ENCODE data around the gene TUBGCP5. TPM values are rescaled to one million over a fixed set of nuclear protein-coding genes. Genes with fewer than 3 reads are reported as not detected.

TUBGCP5 gene
- total and polyA plus RNA-seq, 4 donors: 2.6 to 19.8 (median 13.6) TPM

- Histone ChIP-seq H3K27ac (ENCODE audit: low read depth in 1 of 2, low read length in 2 of 2) (no peak overlapping the region), H3K9me3 (ENCODE audit: control insufficient read depth, low read length) (no peaks in the 10 kb centered on the region), H3K4me1 (ENCODE audit: control insufficient read depth in 1 of 2, insufficient read depth in 2 of 2, low read length in 2 of 2) (no peaks in the 10 kb centered on the region), H3K36me3 (ENCODE audit: control insufficient read depth in 1 of 2, insufficient read depth in 2 of 2, low read length in 1 of 2) (no peaks in the 10 kb centered on the region), H3K4me3 (ENCODE audit: low read length in 2 of 2) (no peak overlapping the region), H3K27me3 (ENCODE audit: control insufficient read depth in 1 of 2, insufficient read depth in 2 of 2, low read length in 1 of 2) (no peaks in the 10 kb centered on the region)
- ATAC-seq (ENCODE audit: low FRiP score) (no peak), DNase-seq (no peak)
- WGBS, 2 donors: 90 to 96% methylated on average over 1 of the region's 1 CpG
- intact Hi-C loops (cut with DNase I): no loop called here
Observed at GRCh38 chr15:23072633-23073032, 33.3 kb upstream of the TUBGCP5 start.

- Histone ChIP-seq H3K27me3 (ENCODE audit: control insufficient read depth in 1 of 2, insufficient read depth in 2 of 2, low read length in 1 of 2) (no peaks in the 10 kb centered on the region), H3K36me3 (ENCODE audit: control insufficient read depth in 1 of 2, insufficient read depth in 2 of 2, low read length in 1 of 2) (no peaks in the 10 kb centered on the region), H3K4me3 (ENCODE audit: low read length in 2 of 2) (no peak overlapping the region), H3K27ac (ENCODE audit: low read depth in 1 of 2, low read length in 2 of 2) (no peak overlapping the region), H3K9me3 (ENCODE audit: control insufficient read depth, low read length) (no peaks in the 10 kb centered on the region), H3K4me1 (ENCODE audit: control insufficient read depth in 1 of 2, insufficient read depth in 2 of 2, low read length in 2 of 2) (no peaks in the 10 kb centered on the region)
- intact Hi-C loops (cut with DNase I): no loop called here
- no peak for ATAC-seq (ENCODE audit: low FRiP score)
- no peak for DNase-seq
- 87 to 91% methylated on average over 20 of the region's 20 CpGs for WGBS, 2 donors
Observed at GRCh38 chr15:23069496-23070166, 30.3 kb upstream of the TUBGCP5 start.

- H3K27me3 ChIP-seq (ENCODE audit: control insufficient read depth in 1 of 2, insufficient read depth in 2 of 2, low read length in 1 of 2): no peaks in the 10 kb centered on the region
- DNase-seq (no peak), ATAC-seq (ENCODE audit: low FRiP score) (no peak)
- H3K27ac ChIP-seq (ENCODE audit: low read depth in 1 of 2, low read length in 2 of 2): no peak overlapping the region
- intact Hi-C loops (cut with DNase I): no loop called here
- 94 to 97% methylated on average over 15 of the region's 15 CpGs for WGBS, 2 donors
- H3K36me3 ChIP-seq (ENCODE audit: control insufficient read depth in 1 of 2, insufficient read depth in 2 of 2, low read length in 1 of 2): no peaks in the 10 kb centered on the region
- no peak overlapping the region for H3K4me3 ChIP-seq (ENCODE audit: low read length in 2 of 2)
- no peaks in the 10 kb centered on the region for H3K4me1 ChIP-seq (ENCODE audit: control insufficient read depth in 1 of 2, insufficient read depth in 2 of 2, low read length in 2 of 2)
- no peaks in the 10 kb centered on the region for H3K9me3 ChIP-seq (ENCODE audit: control insufficient read depth, low read length)
Observed at GRCh38 chr15:23067416-23067815, 28.0 kb upstream of the TUBGCP5 start.

- Histone ChIP-seq H3K4me3 (ENCODE audit: low read length in 2 of 2) (no peak overlapping the region), H3K9me3 (ENCODE audit: control insufficient read depth, low read length) (no peaks in the 10 kb centered on the region), H3K36me3 (ENCODE audit: control insufficient read depth in 1 of 2, insufficient read depth in 2 of 2, low read length in 1 of 2) (no peaks in the 10 kb centered on the region), H3K4me1 (ENCODE audit: control insufficient read depth in 1 of 2, insufficient read depth in 2 of 2, low read length in 2 of 2) (no peaks in the 10 kb centered on the region), H3K27me3 (ENCODE audit: control insufficient read depth in 1 of 2, insufficient read depth in 2 of 2, low read length in 1 of 2) (no peaks in the 10 kb centered on the region), H3K27ac (ENCODE audit: low read depth in 1 of 2, low read length in 2 of 2) (no peak overlapping the region)
- intact Hi-C loops (cut with DNase I): no loop called here
- DNase-seq (no peak), ATAC-seq (ENCODE audit: low FRiP score) (no peak)
- 95% methylated on average over 23 of the region's 23 CpGs for WGBS, 2 donors
Observed at GRCh38 chr15:23065836-23066235, 26.5 kb upstream of the TUBGCP5 start.

GRCh38 chr15:23064156-23064555 lies 24.8 kb upstream of the TUBGCP5 start:
- H3K36me3 ChIP-seq (ENCODE audit: control insufficient read depth in 1 of 2, insufficient read depth in 2 of 2, low read length in 1 of 2): no peaks in the 10 kb centered on the region
- no peaks in the 10 kb centered on the region for H3K4me1 ChIP-seq (ENCODE audit: control insufficient read depth in 1 of 2, insufficient read depth in 2 of 2, low read length in 2 of 2)
- no peaks in the 10 kb centered on the region for H3K27me3 ChIP-seq (ENCODE audit: control insufficient read depth in 1 of 2, insufficient read depth in 2 of 2, low read length in 1 of 2)
- intact Hi-C loops (cut with DNase I): no loop called here
- DNase-seq (no peak), ATAC-seq (ENCODE audit: low FRiP score) (no peak)
- no peak overlapping the region for H3K27ac ChIP-seq (ENCODE audit: low read depth in 1 of 2, low read length in 2 of 2)
- H3K9me3 ChIP-seq (ENCODE audit: control insufficient read depth, low read length): no peaks in the 10 kb centered on the region
- 70 to 76% methylated on average over 5 of the region's 5 CpGs for WGBS, 2 donors
- H3K4me3 ChIP-seq (ENCODE audit: low read length in 2 of 2): no peak overlapping the region

- H3K4me3 ChIP-seq (ENCODE audit: low read length in 2 of 2): no peak overlapping the region
- ATAC-seq (ENCODE audit: low FRiP score) (no peak), DNase-seq (no peak)
- H3K36me3 ChIP-seq (ENCODE audit: control insufficient read depth in 1 of 2, insufficient read depth in 2 of 2, low read length in 1 of 2): no peaks in the 10 kb centered on the region
- H3K27ac ChIP-seq (ENCODE audit: low read depth in 1 of 2, low read length in 2 of 2): no peak overlapping the region
- no peaks in the 10 kb centered on the region for H3K27me3 ChIP-seq (ENCODE audit: control insufficient read depth in 1 of 2, insufficient read depth in 2 of 2, low read length in 1 of 2)
- H3K4me1 ChIP-seq (ENCODE audit: control insufficient read depth in 1 of 2, insufficient read depth in 2 of 2, low read length in 2 of 2): no peaks in the 10 kb centered on the region
- H3K9me3 ChIP-seq (ENCODE audit: control insufficient read depth, low read length): no peaks in the 10 kb centered on the region
- intact Hi-C loops (cut with DNase I): loop anchor here in 1 of 2 donors (5.0 kb wide), 1 partner anchor 50 kb away; no protein-coding TSS in a partner anchor
Observed at GRCh38 chr15:23057707-23058106, 18.3 kb upstream of the TUBGCP5 start.

GRCh38 chr15:23055316-23055715 lies 15.9 kb upstream of the TUBGCP5 start:
- H3K27ac ChIP-seq (ENCODE audit: low read depth in 1 of 2, low read length in 2 of 2): no peak overlapping the region
- ATAC-seq (ENCODE audit: low FRiP score) (no peak), DNase-seq (no peak)
- 74 to 78% methylated on average over 5 of the region's 5 CpGs for WGBS, 2 donors
- no peak overlapping the region for H3K4me3 ChIP-seq (ENCODE audit: low read length in 2 of 2)
- H3K9me3 ChIP-seq (ENCODE audit: control insufficient read depth, low read length): no peaks in the 10 kb centered on the region
- intact Hi-C loops (cut with DNase I): loop anchor here in 1 of 2 donors (5.0 kb wide), 1 partner anchor 52 kb away; no protein-coding TSS in a partner anchor
- no peaks in the 10 kb centered on the region for H3K36me3 ChIP-seq (ENCODE audit: control insufficient read depth in 1 of 2, insufficient read depth in 2 of 2, low read length in 1 of 2)
- no peaks in the 10 kb centered on the region for H3K27me3 ChIP-seq (ENCODE audit: control insufficient read depth in 1 of 2, insufficient read depth in 2 of 2, low read length in 1 of 2)
- no peaks in the 10 kb centered on the region for H3K4me1 ChIP-seq (ENCODE audit: control insufficient read depth in 1 of 2, insufficient read depth in 2 of 2, low read length in 2 of 2)

GRCh38 chr15:23052522-23052921 lies 13.2 kb upstream of the TUBGCP5 start:
- Histone ChIP-seq H3K36me3 (ENCODE audit: control insufficient read depth in 1 of 2, insufficient read depth in 2 of 2, low read length in 1 of 2) (no peaks in the 10 kb centered on the region), H3K4me1 (ENCODE audit: control insufficient read depth in 1 of 2, insufficient read depth in 2 of 2, low read length in 2 of 2) (no peaks in the 10 kb centered on the region), H3K27ac (ENCODE audit: low read depth in 1 of 2, low read length in 2 of 2) (no peak overlapping the region), H3K9me3 (ENCODE audit: control insufficient read depth, low read length) (no peaks in the 10 kb centered on the region), H3K27me3 (ENCODE audit: control insufficient read depth in 1 of 2, insufficient read depth in 2 of 2, low read length in 1 of 2) (no peaks in the 10 kb centered on the region), H3K4me3 (ENCODE audit: low read length in 2 of 2) (no peak overlapping the region)
- ATAC-seq (ENCODE audit: low FRiP score): no peak
- no peak for DNase-seq
- 56 to 64% methylated on average over 2 of the region's 2 CpGs for WGBS, 2 donors
- intact Hi-C loops (cut with DNase I): no loop called here

- Histone ChIP-seq H3K4me1 (ENCODE audit: control insufficient read depth in 1 of 2, insufficient read depth in 2 of 2, low read length in 2 of 2) (no peaks in the 10 kb centered on the region), H3K36me3 (ENCODE audit: control insufficient read depth in 1 of 2, insufficient read depth in 2 of 2, low read length in 1 of 2) (no peaks in the 10 kb centered on the region), H3K27ac (ENCODE audit: low read depth in 1 of 2, low read length in 2 of 2) (no peak overlapping the region), H3K27me3 (ENCODE audit: control insufficient read depth in 1 of 2, insufficient read depth in 2 of 2, low read length in 1 of 2) (no peaks in the 10 kb centered on the region), H3K4me3 (ENCODE audit: low read length in 2 of 2) (no peak overlapping the region), H3K9me3 (ENCODE audit: control insufficient read depth, low read length) (no peaks in the 10 kb centered on the region)
- intact Hi-C loops (cut with DNase I): no loop called here
- DNase-seq (no peak), ATAC-seq (ENCODE audit: low FRiP score) (no peak)
- WGBS, 2 donors: 65 to 73% methylated on average over 1 of the region's 1 CpG
Observed at GRCh38 chr15:23050708-23051107, 11.3 kb upstream of the TUBGCP5 start.
